Activated naive CD8-positive, alpha-beta T cell treated with anti-CD3 and anti-CD28 coated beads, Interleukin-2, amount 50 U/mL, for 16 hours (primary cell): Measurements from ENCODE around the gene WIPI1.
A peak's percentile ranks its signal among the peaks of the same experiment; 100 is the strongest.

Experiments
- DNase-seq: peaks from one replicate; pipeline ENCODE4 v3.0.0-alpha.2; 2020; ENCODE audit warnings: low read depth, low spot score

WIPI1 gene

GRCh38 chr17:68439656-68440290, 17.5 kb downstream of the WIPI1 start:
- no peak for DNase-seq

- DNase-seq = no peak
Measured at GRCh38 chr17:68437979-68438822, 19.1 kb downstream of the WIPI1 start.

- peak; percentile 69 for DNase-seq
Measured at GRCh38 chr17:68435876-68436842, 21.1 kb downstream of the WIPI1 start.

- DNase-seq = no peak
Measured at GRCh38 chr17:68435361-68435760, 21.9 kb downstream of the WIPI1 start.

- no peak for DNase-seq
Measured at GRCh38 chr17:68433911-68434508, 23.3 kb downstream of the WIPI1 start.

- DNase-seq = no peak
Measured at GRCh38 chr17:68433211-68433610, 24.1 kb downstream of the WIPI1 start.

- no peak for DNase-seq
Measured at GRCh38 chr17:68432086-68432864, 25.0 kb downstream of the WIPI1 start.

- no peak for DNase-seq
Measured at GRCh38 chr17:68431661-68432071, 25.6 kb downstream of the WIPI1 start.

- no peak for DNase-seq
Measured at GRCh38 chr17:68431045-68431608, 26.2 kb downstream of the WIPI1 start.

- DNase-seq = no peak
Measured at GRCh38 chr17:68429881-68430280, 27.4 kb downstream of the WIPI1 start.

GRCh38 chr17:68428498-68429172, 28.7 kb downstream of the WIPI1 start:
- DNase-seq = no peak

- DNase-seq = no peak
Measured at GRCh38 chr17:68427575-68427974, 29.7 kb downstream of the WIPI1 start.

- DNase-seq = no peak
Measured at GRCh38 chr17:68425979-68426378, 31.3 kb downstream of the WIPI1 start.

- no peak for DNase-seq
Measured at GRCh38 chr17:68424861-68425260, 32.4 kb downstream of the WIPI1 start.

GRCh38 chr17:68424203-68424602, 33.1 kb downstream of the WIPI1 start:
- DNase-seq = no peak

GRCh38 chr17:68423251-68423650, 34.0 kb downstream of the WIPI1 start:
- DNase-seq = no peak

- no peak for DNase-seq
Measured at GRCh38 chr17:68422821-68423220, 34.5 kb downstream of the WIPI1 start.

GRCh38 chr17:68421486-68421885, 35.8 kb downstream of the WIPI1 start:
- DNase-seq = no peak

GRCh38 chr17:68420065-68420464, 37.2 kb downstream of the WIPI1 start:
- no peak for DNase-seq

GRCh38 chr17:68418876-68419275, 38.4 kb downstream of the WIPI1 start:
- DNase-seq = no peak
